ENCODE results near the gene LTBP1. TPM values are rescaled to one million over a fixed set of nuclear protein-coding genes. Genes with fewer than 3 reads are reported as not detected.

LTBP1 gene
- total RNA-seq, 5 donors from 2014 or later (not counting 1 experiment from before 2014, with no cell fraction given) = 0.16 to 0.76 (median 0.43) TPM

- no peak for DNase-seq
- no CpG with 5 or more reads among the region's 1 CpG for WGBS (ENCODE audit: insufficient coverage)
- H3K9me3 ChIP-seq = no peaks in the 10 kb centered on the region
- H3K4me3 ChIP-seq (ENCODE audit: control insufficient read depth in 1 of 2, extremely low read depth in 1 of 2, low read length in 1 of 2) = no peak overlapping the region
- Mint-ChIP-seq H3K36me3 (no peaks in the 10 kb centered on the region), H3K4me3 (no peak overlapping the region), H3K27me3 (peaks cover 3% of the 10 kb centered on the region in 2 donors), H3K4me1 (no peaks in the 10 kb centered on the region), H3K9me3 (no peaks in the 10 kb centered on the region), H3K27ac (no peak overlapping the region)
- CTCF ChIA-PET = no interaction called here
- no peak for ATAC-seq (replicated peaks in 1 of 4)
- POLR2A ChIA-PET = no interaction called here
- H3K4me1 ChIP-seq (ENCODE audit: control insufficient read depth in 1 of 2, extremely low read depth in 1 of 2, insufficient read depth in 2 of 2, low read length in 2 of 2) = no peaks in the 10 kb centered on the region
- H3K27ac ChIP-seq (ENCODE audit: low read length) = no peak overlapping the region
- H3K27me3 ChIP-seq (replicated peaks in 1 of 2; ENCODE audit: control insufficient read depth in 2 of 2, extremely low read depth in 1 of 2, insufficient read depth in 2 of 2, low read length in 1 of 2) = no peaks in the 10 kb centered on the region
- no peaks in the 10 kb centered on the region for H3K36me3 ChIP-seq (ENCODE audit: control insufficient read depth in 2 of 2, extremely low read depth in 1 of 2, insufficient read depth in 1 of 2, low read length in 1 of 2)
These were observed 189.8 kb downstream of the LTBP1 start for GRCh38 chr2:33136566-33136965.

DNA sequence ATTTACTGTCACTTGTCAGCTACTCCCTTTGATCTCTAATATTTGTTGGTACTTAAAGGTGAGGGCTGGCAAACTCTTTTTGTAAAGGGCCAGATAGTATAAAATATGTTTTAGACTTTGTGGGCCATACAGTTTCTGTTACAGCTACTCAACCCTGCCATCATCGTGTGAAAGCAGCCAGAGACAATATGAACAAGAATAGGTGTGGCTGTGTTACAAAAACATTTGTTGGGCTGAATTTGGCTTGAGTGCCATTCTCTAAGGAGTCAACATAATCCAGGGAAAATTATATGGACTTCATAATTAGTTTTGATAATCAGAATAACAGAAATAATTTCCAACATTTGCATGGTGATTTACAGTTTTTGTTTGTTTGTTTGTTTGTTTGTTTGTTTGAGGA, 190.6 kb downstream of the LTBP1 start:
- ATAC-seq (replicated peaks in 1 of 4) (no peak), DNase-seq (no peak)
- Mint-ChIP-seq H3K27ac (no peak overlapping the region), H3K9me3 (no peaks in the 10 kb centered on the region), H3K4me1 (no peaks in the 10 kb centered on the region), H3K27me3 (peaks cover 3% of the 10 kb centered on the region in 2 donors), H3K4me3 (no peak overlapping the region), H3K36me3 (no peaks in the 10 kb centered on the region)
- Histone ChIP-seq H3K9me3 (no peaks in the 10 kb centered on the region), H3K4me3 (ENCODE audit: control insufficient read depth in 1 of 2, extremely low read depth in 1 of 2, low read length in 1 of 2) (no peak overlapping the region), H3K36me3 (ENCODE audit: control insufficient read depth in 2 of 2, extremely low read depth in 1 of 2, insufficient read depth in 1 of 2, low read length in 1 of 2) (no peaks in the 10 kb centered on the region), H3K27ac (ENCODE audit: low read length) (no peak overlapping the region), H3K4me1 (ENCODE audit: control insufficient read depth in 1 of 2, extremely low read depth in 1 of 2, insufficient read depth in 2 of 2, low read length in 2 of 2) (no peaks in the 10 kb centered on the region), H3K27me3 (replicated peaks in 1 of 2; ENCODE audit: control insufficient read depth in 2 of 2, extremely low read depth in 1 of 2, insufficient read depth in 2 of 2, low read length in 1 of 2) (peaks cover 0 to 2% of the 10 kb centered on the region in 2 experiments)
- no CpG with 5 or more reads among the region's 1 CpG for WGBS (ENCODE audit: insufficient coverage)
- ChIA-PET CTCF (no interaction called here), POLR2A (no interaction called here)

DNA sequence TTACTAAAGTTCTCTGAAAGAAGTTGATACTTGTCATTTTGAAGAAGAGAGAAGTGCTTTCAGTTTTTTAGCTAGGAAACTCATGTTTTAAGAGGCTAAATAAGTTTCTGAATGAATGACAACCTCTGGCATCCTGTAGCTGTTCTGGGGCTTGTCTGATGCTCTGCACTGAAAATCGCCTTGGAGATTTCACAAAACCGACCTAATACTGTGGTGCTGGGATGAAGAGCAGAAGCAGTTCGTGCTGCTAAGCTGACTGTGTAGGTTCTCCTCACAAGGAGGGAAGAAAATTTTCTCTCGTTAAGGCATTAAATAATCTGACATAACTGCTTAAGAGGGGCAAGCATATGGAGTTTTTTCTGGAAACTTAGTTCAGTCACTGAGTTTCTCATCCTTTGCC, 193.2 kb downstream of the LTBP1 start:
- no peak for DNase-seq
- H3K4me1 ChIP-seq (ENCODE audit: control insufficient read depth in 1 of 2, extremely low read depth in 1 of 2, insufficient read depth in 2 of 2, low read length in 2 of 2) = no peaks in the 10 kb centered on the region
- Mint-ChIP-seq H3K4me1 (no peaks in the 10 kb centered on the region), H3K27ac (no peak overlapping the region), H3K4me3 (no peak overlapping the region), H3K9me3 (no peaks in the 10 kb centered on the region), H3K36me3 (no peaks in the 10 kb centered on the region), H3K27me3 (peaks cover 6 to 15% of the 10 kb centered on the region in 2 donors)
- no peak overlapping the region for H3K27ac ChIP-seq (ENCODE audit: low read length)
- no CpG with 5 or more reads among the region's 4 CpGs for WGBS (ENCODE audit: insufficient coverage)
- H3K27me3 ChIP-seq (replicated peaks in 1 of 2; ENCODE audit: control insufficient read depth in 2 of 2, extremely low read depth in 1 of 2, insufficient read depth in 2 of 2, low read length in 1 of 2) = peaks cover 0 to 3% of the 10 kb centered on the region in 2 experiments
- no peak for ATAC-seq (replicated peaks in 1 of 4)
- POLR2A ChIA-PET = no interaction called here
- H3K4me3 ChIP-seq (ENCODE audit: control insufficient read depth in 1 of 2, extremely low read depth in 1 of 2, low read length in 1 of 2) = no peak overlapping the region
- CTCF ChIA-PET = interaction anchor here (0.6 to 0.7 kb wide), 4 partner anchors 205 to 1122 kb away, joined by 3 to 4 read pairs (median 3); no protein-coding TSS in a partner anchor
- H3K9me3 ChIP-seq = no peaks in the 10 kb centered on the region
- H3K36me3 ChIP-seq (ENCODE audit: control insufficient read depth in 2 of 2, extremely low read depth in 1 of 2, insufficient read depth in 1 of 2, low read length in 1 of 2) = no peaks in the 10 kb centered on the region

- WGBS (ENCODE audit: insufficient coverage) = 100% methylated on average over 1 of the region's 5 CpGs
- Histone ChIP-seq H3K36me3 (ENCODE audit: control insufficient read depth in 2 of 2, extremely low read depth in 1 of 2, insufficient read depth in 1 of 2, low read length in 1 of 2) (no peaks in the 10 kb centered on the region), H3K9me3 (no peaks in the 10 kb centered on the region), H3K27me3 (replicated peaks in 1 of 2; ENCODE audit: control insufficient read depth in 2 of 2, extremely low read depth in 1 of 2, insufficient read depth in 2 of 2, low read length in 1 of 2) (peaks cover 0 to 3% of the 10 kb centered on the region in 2 experiments), H3K4me3 (ENCODE audit: control insufficient read depth in 1 of 2, extremely low read depth in 1 of 2, low read length in 1 of 2) (no peak overlapping the region), H3K27ac (ENCODE audit: low read length) (no peak overlapping the region), H3K4me1 (ENCODE audit: control insufficient read depth in 1 of 2, extremely low read depth in 1 of 2, insufficient read depth in 2 of 2, low read length in 2 of 2) (no peaks in the 10 kb centered on the region)
- Mint-ChIP-seq H3K27ac (no peak overlapping the region), H3K27me3 (peaks cover 9 to 19% of the 10 kb centered on the region in 2 donors), H3K36me3 (no peaks in the 10 kb centered on the region), H3K4me1 (no peaks in the 10 kb centered on the region), H3K9me3 (no peaks in the 10 kb centered on the region), H3K4me3 (no peak overlapping the region)
- ChIA-PET POLR2A (interaction anchor here in 1 of 2 donors (0.6 kb wide), 1 partner anchor 80 kb away, joined by 3 read pairs; no protein-coding TSS in a partner anchor), CTCF (no interaction called here)
- DNase-seq (no peak), ATAC-seq (replicated peaks in 1 of 4) (no peak)
These were observed 194.7 kb downstream of the LTBP1 start for GRCh38 chr2:33141476-33141875.

- no peak overlapping the region for H3K27ac Mint-ChIP-seq
- Histone ChIP-seq H3K27ac (ENCODE audit: low read length) (no peak overlapping the region), H3K36me3 (ENCODE audit: control insufficient read depth in 2 of 2, extremely low read depth in 1 of 2, insufficient read depth in 1 of 2, low read length in 1 of 2) (no peaks in the 10 kb centered on the region), H3K27me3 (replicated peaks in 1 of 2; ENCODE audit: control insufficient read depth in 2 of 2, extremely low read depth in 1 of 2, insufficient read depth in 2 of 2, low read length in 1 of 2) (peaks cover 0 to 3% of the 10 kb centered on the region in 2 experiments), H3K9me3 (no peaks in the 10 kb centered on the region), H3K4me3 (ENCODE audit: control insufficient read depth in 1 of 2, extremely low read depth in 1 of 2, low read length in 1 of 2) (no peak overlapping the region), H3K4me1 (ENCODE audit: control insufficient read depth in 1 of 2, extremely low read depth in 1 of 2, insufficient read depth in 2 of 2, low read length in 2 of 2) (no peaks in the 10 kb centered on the region)
- ChIA-PET CTCF (no interaction called here), POLR2A (no interaction called here)
- H3K4me3 Mint-ChIP-seq = no peak overlapping the region
- 93% methylated on average over 4 of the region's 4 CpGs for WGBS (ENCODE audit: insufficient coverage)
- H3K9me3 Mint-ChIP-seq = no peaks in the 10 kb centered on the region
- H3K4me1 Mint-ChIP-seq = no peaks in the 10 kb centered on the region
- peaks cover 9 to 23% of the 10 kb centered on the region in 2 donors for H3K27me3 Mint-ChIP-seq
- no peaks in the 10 kb centered on the region for H3K36me3 Mint-ChIP-seq
- DNase-seq = no peak
- ATAC-seq (replicated peaks in 1 of 4) = no peak
These were observed 196.1 kb downstream of the LTBP1 start for GRCh38 chr2:33142810-33143209.

DNA sequence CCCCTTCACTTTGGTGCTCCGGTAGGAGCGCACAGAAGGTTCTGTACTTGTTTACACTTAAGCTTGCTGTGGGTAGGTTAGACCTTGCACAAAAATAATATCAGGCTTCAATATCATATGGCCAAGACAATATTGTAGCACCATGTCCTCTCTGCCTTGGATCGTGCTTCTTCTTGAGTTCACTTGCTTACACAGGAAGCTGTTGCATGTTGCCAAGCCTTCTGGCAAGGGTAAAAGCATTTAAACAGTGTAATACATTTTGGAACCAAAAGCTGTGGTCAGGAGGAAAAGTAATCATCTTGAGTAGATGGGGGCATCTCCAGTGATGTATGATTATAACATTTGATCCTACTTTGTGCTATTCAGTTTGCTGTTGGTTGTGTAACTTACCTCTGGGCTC, 197.5 kb downstream of the LTBP1 start:
- no peak overlapping the region for H3K4me3 Mint-ChIP-seq
- CTCF ChIA-PET = no interaction called here

GRCh38 chr2:33145459-33145858, 198.7 kb downstream of the LTBP1 start:
- Mint-ChIP-seq H3K4me1 (no peaks in the 10 kb centered on the region), H3K27ac (no peak overlapping the region), H3K9me3 (no peaks in the 10 kb centered on the region), H3K4me3 (no peak overlapping the region), H3K36me3 (no peaks in the 10 kb centered on the region), H3K27me3 (peaks cover 9 to 27% of the 10 kb centered on the region in 2 donors)
- no peaks in the 10 kb centered on the region for H3K4me1 ChIP-seq (ENCODE audit: control insufficient read depth in 1 of 2, extremely low read depth in 1 of 2, insufficient read depth in 2 of 2, low read length in 2 of 2)
- ChIA-PET CTCF (no interaction called here), POLR2A (no interaction called here)
- H3K36me3 ChIP-seq (ENCODE audit: control insufficient read depth in 2 of 2, extremely low read depth in 1 of 2, insufficient read depth in 1 of 2, low read length in 1 of 2) = no peaks in the 10 kb centered on the region
- H3K9me3 ChIP-seq = no peaks in the 10 kb centered on the region
- no peak overlapping the region for H3K4me3 ChIP-seq (ENCODE audit: control insufficient read depth in 1 of 2, extremely low read depth in 1 of 2, low read length in 1 of 2)
- ATAC-seq (replicated peaks in 1 of 4) (no peak), DNase-seq (no peak)
- peaks cover 0 to 3% of the 10 kb centered on the region in 2 experiments for H3K27me3 ChIP-seq (replicated peaks in 1 of 2; ENCODE audit: control insufficient read depth in 2 of 2, extremely low read depth in 1 of 2, insufficient read depth in 2 of 2, low read length in 1 of 2)
- H3K27ac ChIP-seq (ENCODE audit: low read length) = no peak overlapping the region
- WGBS (ENCODE audit: insufficient coverage) = 86% methylated on average over 1 of the region's 3 CpGs

More for the DNA sequence above, 197.5 kb downstream of the LTBP1 start:
- Histone ChIP-seq H3K36me3 (ENCODE audit: control insufficient read depth in 2 of 2, extremely low read depth in 1 of 2, insufficient read depth in 1 of 2, low read length in 1 of 2) (no peaks in the 10 kb centered on the region), H3K9me3 (no peaks in the 10 kb centered on the region), H3K4me3 (ENCODE audit: control insufficient read depth in 1 of 2, extremely low read depth in 1 of 2, low read length in 1 of 2) (no peak overlapping the region), H3K27ac (ENCODE audit: low read length) (no peak overlapping the region), H3K27me3 (replicated peaks in 1 of 2; ENCODE audit: control insufficient read depth in 2 of 2, extremely low read depth in 1 of 2, insufficient read depth in 2 of 2, low read length in 1 of 2) (peaks cover 0 to 3% of the 10 kb centered on the region in 2 experiments), H3K4me1 (ENCODE audit: control insufficient read depth in 1 of 2, extremely low read depth in 1 of 2, insufficient read depth in 2 of 2, low read length in 2 of 2) (no peaks in the 10 kb centered on the region)
- H3K27me3 Mint-ChIP-seq = peaks cover 9 to 30% of the 10 kb centered on the region in 2 donors
- no peaks in the 10 kb centered on the region for H3K36me3 Mint-ChIP-seq
- DNase-seq (no peak), ATAC-seq (replicated peaks in 1 of 4) (no peak)
- H3K4me1 Mint-ChIP-seq = no peaks in the 10 kb centered on the region
- WGBS (ENCODE audit: insufficient coverage) = 88% methylated on average over 1 of the region's 3 CpGs
- POLR2A ChIA-PET = no interaction called here
- no peak overlapping the region for H3K27ac Mint-ChIP-seq
- no peaks in the 10 kb centered on the region for H3K9me3 Mint-ChIP-seq

Data from T-cell (primary cell).